ENCODE data around the gene ATG16L1. TPM values are rescaled to one million over a fixed set of nuclear protein-coding genes. Genes with fewer than 3 reads are reported as not detected.

Gene ATG16L1
- total RNA-seq, 1 experiment from 2014 or later = 26.4 TPM

DNA sequence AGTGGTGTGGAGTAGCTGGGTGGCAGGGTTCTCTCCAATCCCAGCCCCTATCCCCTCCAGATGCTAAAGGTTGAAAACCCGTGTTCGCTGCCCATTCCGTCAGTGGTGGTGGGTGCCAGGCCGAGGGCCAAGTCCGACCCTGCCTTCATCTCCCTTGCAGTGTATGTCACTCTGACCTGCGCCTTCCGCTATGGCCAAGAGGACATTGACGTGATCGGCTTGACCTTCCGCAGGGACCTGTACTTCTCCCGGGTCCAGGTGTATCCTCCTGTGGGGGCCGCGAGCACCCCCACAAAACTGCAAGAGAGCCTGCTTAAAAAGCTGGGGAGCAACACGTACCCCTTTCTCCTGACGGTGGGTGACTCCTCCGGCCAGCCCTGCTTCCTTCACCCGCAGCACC, 69.0 kb downstream of the ATG16L1 start:
- ChIA-PET POLR2A (no interaction called here), CTCF (interaction anchor here (0.6 kb wide), 1 partner anchor 748 kb away, joined by 5 read pairs; no protein-coding TSS in a partner anchor)
- Mint-ChIP-seq H3K27ac (ENCODE audit: low read depth, unreplicated experiment) (no peak overlapping the region), H3K4me3 (ENCODE audit: unreplicated experiment) (no peak overlapping the region), H3K4me1 (ENCODE audit: insufficient read depth, unreplicated experiment) (no peaks in the 10 kb centered on the region), H3K9me3 (ENCODE audit: unreplicated experiment) (no peaks in the 10 kb centered on the region), H3K27me3 (ENCODE audit: insufficient read depth, unreplicated experiment) (peaks cover 36% of the 10 kb centered on the region), H3K36me3 (ENCODE audit: insufficient read depth, unreplicated experiment) (no peaks in the 10 kb centered on the region)
- no TSS peak for BruUV-seq (replicated peaks)
- TF ChIP-seq CTCF (IDR thresholded peaks at IDR 0.05; ENCODE audit: unreplicated experiment) = no peak
- DNase-seq (ENCODE audit: unreplicated experiment) = no peak
- intact Hi-C loops (cut with micrococcal nuclease) = no loop called here

DNA sequence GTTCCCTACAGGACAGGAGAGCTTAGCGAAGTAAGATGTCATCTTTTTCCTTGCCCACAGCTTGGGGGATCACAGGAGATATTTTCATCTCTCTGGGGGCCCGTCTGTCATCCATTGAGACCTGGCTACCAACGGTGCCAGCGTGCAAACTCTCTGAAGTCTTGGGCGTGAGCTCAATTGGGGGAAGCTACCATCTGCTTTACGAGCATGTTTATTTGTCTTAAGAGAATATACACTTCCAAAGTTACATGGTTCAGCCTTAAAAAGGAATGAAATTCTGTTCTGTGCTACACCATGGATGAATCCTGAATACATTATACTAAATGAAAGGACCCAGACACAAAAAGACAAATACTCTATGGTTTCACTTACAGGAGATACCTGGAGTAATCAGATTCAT, 69.7 kb downstream of the ATG16L1 start:
- POLR2A ChIA-PET = interaction anchor here (0.7 to 1.0 kb wide), 2 partner anchors 10 to 167 kb away, joined by 3 read pairs; no protein-coding TSS in a partner anchor
- intact Hi-C loops (cut with micrococcal nuclease) = no loop called here
- CTCF ChIA-PET = interaction anchor here (0.7 kb wide), 1 partner anchor 726 kb away, joined by 3 read pairs; no protein-coding TSS in a partner anchor

GRCh38 chr2:233323851-233324250, 72.4 kb downstream of the ATG16L1 start:
- Mint-ChIP-seq H3K4me3 (ENCODE audit: unreplicated experiment) (no peak overlapping the region), H3K27me3 (ENCODE audit: insufficient read depth, unreplicated experiment) (peaks cover 30% of the 10 kb centered on the region), H3K4me1 (ENCODE audit: insufficient read depth, unreplicated experiment) (no peaks in the 10 kb centered on the region), H3K27ac (ENCODE audit: low read depth, unreplicated experiment) (no peak overlapping the region), H3K36me3 (ENCODE audit: insufficient read depth, unreplicated experiment) (no peaks in the 10 kb centered on the region), H3K9me3 (ENCODE audit: unreplicated experiment) (no peaks in the 10 kb centered on the region)
- DNase-seq (ENCODE audit: unreplicated experiment) = no peak
- no TSS peak for BruUV-seq (replicated peaks)
- no peak for TF ChIP-seq CTCF (IDR thresholded peaks at IDR 0.05; ENCODE audit: unreplicated experiment)
- POLR2A ChIA-PET = interaction anchor here (0.5 kb wide), 1 partner anchor 69 kb away, joined by 3 read pairs; no protein-coding TSS in a partner anchor
- CTCF ChIA-PET = no interaction called here
- intact Hi-C loops (cut with micrococcal nuclease) = no loop called here

More for the DNA sequence above, 69.7 kb downstream of the ATG16L1 start:
- no peak for DNase-seq (ENCODE audit: unreplicated experiment)
- Mint-ChIP-seq H3K4me3 (ENCODE audit: unreplicated experiment) (no peak overlapping the region), H3K9me3 (ENCODE audit: unreplicated experiment) (no peaks in the 10 kb centered on the region), H3K27ac (ENCODE audit: low read depth, unreplicated experiment) (no peak overlapping the region), H3K36me3 (ENCODE audit: insufficient read depth, unreplicated experiment) (no peaks in the 10 kb centered on the region), H3K27me3 (ENCODE audit: insufficient read depth, unreplicated experiment) (peaks cover 36% of the 10 kb centered on the region), H3K4me1 (ENCODE audit: insufficient read depth, unreplicated experiment) (no peaks in the 10 kb centered on the region)
- BruUV-seq (replicated peaks) = no TSS peak
- no peak for TF ChIP-seq CTCF (IDR thresholded peaks at IDR 0.05; ENCODE audit: unreplicated experiment)

- ChIA-PET POLR2A (interaction anchor here (0.7 kb wide), 1 partner anchor 494 kb away, joined by 4 read pairs; no protein-coding TSS in a partner anchor), CTCF (interaction anchor here (0.6 kb wide), 1 partner anchor 12 kb away, joined by 3 read pairs; no protein-coding TSS in a partner anchor)
- no peak for TF ChIP-seq CTCF (IDR thresholded peaks at IDR 0.05; ENCODE audit: unreplicated experiment)
- DNase-seq (ENCODE audit: unreplicated experiment) = no peak
- peaks cover 16% of the 10 kb centered on the region for H3K27me3 Mint-ChIP-seq (ENCODE audit: insufficient read depth, unreplicated experiment)
- H3K36me3 Mint-ChIP-seq (ENCODE audit: insufficient read depth, unreplicated experiment) = no peaks in the 10 kb centered on the region
- BruUV-seq (replicated peaks) = no TSS peak
- H3K9me3 Mint-ChIP-seq (ENCODE audit: unreplicated experiment) = no peaks in the 10 kb centered on the region
- H3K27ac Mint-ChIP-seq (ENCODE audit: low read depth, unreplicated experiment) = no peak overlapping the region
- H3K4me3 Mint-ChIP-seq (ENCODE audit: unreplicated experiment) = no peak overlapping the region
- H3K4me1 Mint-ChIP-seq (ENCODE audit: insufficient read depth, unreplicated experiment) = no peaks in the 10 kb centered on the region
- intact Hi-C loops (cut with micrococcal nuclease) = no loop called here
Observed at GRCh38 chr2:233325256-233325655, 73.8 kb downstream of the ATG16L1 start.

Data from MCF 10A (cell line).